Neural progenitor cell (in vitro differentiated cells): ENCODE measurements around the gene NT5C2.

Source experiments
- CTCF ChIP-seq: fragments of 200-600 bp; sonication (generic); IDR thresholded peaks from 2 replicates; pipeline ENCODE4 v1.5.1; 2017; ENCODE audit warnings: antibody characterized with exemption, mild to moderate bottlenecking
- EZH2 ChIP-seq: fragments of 200-600 bp; sonication (generic); IDR thresholded peaks from 2 replicates; pipeline ENCODE4 v1.6.1; 2017; ENCODE audit warnings: antibody characterized with exemption, mild to moderate bottlenecking, moderate library complexity

GRCh38 chr10:103060575-103060974, 132.5 kb downstream of the NT5C2 start:
- TF ChIP-seq CTCF = no peak
- no peak for TF ChIP-seq EZH2
